Thyroid gland (tissue), 4 donors: ENCODE measurements around the gene MICU2. TPM values are rescaled to one million over a fixed set of nuclear protein-coding genes. Genes with fewer than 3 reads are reported as not detected.
"Not testable (repeated sequence)": the region's sequence is repeated elsewhere in the genome, so short reads cannot be mapped to it uniquely, and the experiment has no call there.

ENCODE experiments used
- DNase-seq, 2 donors: peaks; one replicate each; pipeline ENCODE4 v3.0.0-alpha.2; 2019
- H3K27ac ChIP-seq, 3 donors: fragments of 200-600 bp; sonication (generic); 1 replicate in 2 of 3; 2 replicates in 1 of 3; pipeline ENCODE4 v1.5.1; 2016 to 2019; ENCODE audit warnings: mild to moderate bottlenecking in 1 of 3, moderate library complexity in 1 of 3
- H3K27me3 ChIP-seq: fragments of 200-600 bp; sonication (generic); one replicate; pipeline ENCODE4 v1.5.1; 2019
- H3K36me3 ChIP-seq, 2 donors: fragments of 200-600 bp; sonication (generic); one replicate each; pipeline ENCODE4 v1.5.1; 2016 to 2019
- H3K4me1 ChIP-seq, 2 donors: fragments of 200-600 bp; sonication (generic); one replicate each; pipeline ENCODE4 v1.5.1; 2017 to 2019
- H3K4me3 ChIP-seq, 3 donors: fragments of 200-600 bp; sonication (generic); replicated peaks in 1 of 3; 1 replicate in 2 of 3; 2 replicates in 1 of 3; pipeline ENCODE4 v1.5.1; 2016; ENCODE audit warnings: mild to moderate bottlenecking in 1 of 3
- H3K9me3 ChIP-seq: fragments of 200-600 bp; sonication (generic); one replicate; pipeline ENCODE4 v1.5.1; 2017
- POLR2A ChIP-seq, 2 donors: fragments of 450-650 bp; IDR thresholded peaks; one replicate each; pipeline ENCODE4 v1.6.1; 2017; ENCODE audit warnings: antibody characterized with exemption in 2 of 2, mild to moderate bottlenecking in 2 of 2, moderate library complexity in 1 of 2
- WGBS, 2 donors: methylation state at CpG; one replicate each; pipeline ENCODE4 v1.1.5; 2017; 5-methylcytosine and 5-hydroxymethylcytosine counted together
- intact Hi-C: fragments of 100-400 bp; cut with DNase I; formaldehyde crosslinking; loops from one replicate; pipeline ENCODE4 v1.15.1; 2023
- total RNA-seq, 4 donors: library from RNA; depleted of rRNA; stranded (reverse); fragments of >200 nt; gene quantifications; one replicate each; pipeline ENCODE4 v1.2.3, GENCODE V29; 2016
- TF ChIP-seq, protein P1 (sequence below), 6 experiments: fragments of 200-600 bp in 3 of 6; fragments of 450-650 bp in 3 of 6; sonication (generic) in 3 of 6; IDR thresholded peaks; one replicate each; pipeline ENCODE4 v1.5.1; 2016 to 2019; ENCODE audit warnings: antibody characterized with exemption in 6 of 6, mild to moderate bottlenecking in 2 of 6, inconsistent platforms in 1 of 6, moderate library complexity in 1 of 6

Gene MICU2
- total RNA-seq, 4 donors from 2014 or later, result 55.3 to 127 (median 92.9) TPM

DNA sequence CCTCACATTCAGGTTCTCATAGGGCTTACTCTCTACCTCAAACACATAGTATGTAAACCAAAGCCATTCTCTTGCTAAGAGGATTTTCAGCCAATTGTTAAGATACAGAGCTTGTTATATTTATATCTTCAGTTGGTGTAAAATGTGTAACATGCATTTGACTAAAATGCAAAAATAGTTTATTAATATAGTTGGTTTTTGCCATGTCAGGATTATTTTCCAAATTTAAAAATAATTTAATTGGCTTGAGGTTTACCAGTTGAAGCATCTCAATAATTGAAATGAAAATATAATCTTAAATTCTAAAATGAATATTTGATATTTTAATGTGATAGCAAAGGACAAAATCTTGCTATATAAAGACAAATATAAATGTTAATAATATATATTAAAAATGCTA is 7.2 kb downstream of the MICU2 start:
- Histone ChIP-seq H3K4me1 (peaks cover 0 to 11% of the 10 kb centered on the region in 2 donors), H3K27ac (no peak overlapping the region), H3K36me3 (no peaks in the 10 kb centered on the region), H3K27me3 (no peaks in the 10 kb centered on the region), H3K4me3 (no peak overlapping the region), H3K9me3 (no peaks in the 10 kb centered on the region)
- no peak for DNase-seq
- TF ChIP-seq, protein P1, sequence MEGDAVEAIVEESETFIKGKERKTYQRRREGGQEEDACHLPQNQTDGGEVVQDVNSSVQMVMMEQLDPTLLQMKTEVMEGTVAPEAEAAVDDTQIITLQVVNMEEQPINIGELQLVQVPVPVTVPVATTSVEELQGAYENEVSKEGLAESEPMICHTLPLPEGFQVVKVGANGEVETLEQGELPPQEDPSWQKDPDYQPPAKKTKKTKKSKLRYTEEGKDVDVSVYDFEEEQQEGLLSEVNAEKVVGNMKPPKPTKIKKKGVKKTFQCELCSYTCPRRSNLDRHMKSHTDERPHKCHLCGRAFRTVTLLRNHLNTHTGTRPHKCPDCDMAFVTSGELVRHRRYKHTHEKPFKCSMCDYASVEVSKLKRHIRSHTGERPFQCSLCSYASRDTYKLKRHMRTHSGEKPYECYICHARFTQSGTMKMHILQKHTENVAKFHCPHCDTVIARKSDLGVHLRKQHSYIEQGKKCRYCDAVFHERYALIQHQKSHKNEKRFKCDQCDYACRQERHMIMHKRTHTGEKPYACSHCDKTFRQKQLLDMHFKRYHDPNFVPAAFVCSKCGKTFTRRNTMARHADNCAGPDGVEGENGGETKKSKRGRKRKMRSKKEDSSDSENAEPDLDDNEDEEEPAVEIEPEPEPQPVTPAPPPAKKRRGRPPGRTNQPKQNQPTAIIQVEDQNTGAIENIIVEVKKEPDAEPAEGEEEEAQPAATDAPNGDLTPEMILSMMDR (IDR thresholded peaks at IDR 0.05), result no peak
- no peak for TF ChIP-seq POLR2A (IDR thresholded peaks at IDR 0.05)
- intact Hi-C loops, result no loop called here

DNA sequence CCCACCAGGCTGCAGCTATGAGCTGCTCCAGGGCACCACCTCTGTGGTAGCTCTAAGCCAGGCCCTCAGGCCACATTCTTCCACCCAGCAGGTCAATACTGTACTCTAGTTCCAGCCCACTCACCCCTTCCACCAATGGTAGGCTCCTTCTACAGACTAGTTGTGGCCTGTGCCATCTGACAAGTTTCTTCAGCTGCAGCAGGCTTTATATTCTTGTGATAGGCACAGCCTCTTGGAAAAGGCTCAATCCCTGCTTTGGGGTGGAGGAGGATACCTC is 8.5 kb downstream of the MICU2 start:
- TF ChIP-seq POLR2A (IDR thresholded peaks at IDR 0.05), result no peak
- TF ChIP-seq, protein P1 (IDR thresholded peaks at IDR 0.05), result no peak
- intact Hi-C loops, result no loop called here
- no peaks in the 10 kb centered on the region for H3K36me3 ChIP-seq
- no peaks in the 10 kb centered on the region for H3K9me3 ChIP-seq
- H3K27ac ChIP-seq, result no peak overlapping the region
- H3K27me3 ChIP-seq, result no peaks in the 10 kb centered on the region
- H3K4me1 ChIP-seq, result peaks cover 0 to 11% of the 10 kb centered on the region in 2 donors
- no peak for DNase-seq
- H3K4me3 ChIP-seq, result no peak overlapping the region

DNA sequence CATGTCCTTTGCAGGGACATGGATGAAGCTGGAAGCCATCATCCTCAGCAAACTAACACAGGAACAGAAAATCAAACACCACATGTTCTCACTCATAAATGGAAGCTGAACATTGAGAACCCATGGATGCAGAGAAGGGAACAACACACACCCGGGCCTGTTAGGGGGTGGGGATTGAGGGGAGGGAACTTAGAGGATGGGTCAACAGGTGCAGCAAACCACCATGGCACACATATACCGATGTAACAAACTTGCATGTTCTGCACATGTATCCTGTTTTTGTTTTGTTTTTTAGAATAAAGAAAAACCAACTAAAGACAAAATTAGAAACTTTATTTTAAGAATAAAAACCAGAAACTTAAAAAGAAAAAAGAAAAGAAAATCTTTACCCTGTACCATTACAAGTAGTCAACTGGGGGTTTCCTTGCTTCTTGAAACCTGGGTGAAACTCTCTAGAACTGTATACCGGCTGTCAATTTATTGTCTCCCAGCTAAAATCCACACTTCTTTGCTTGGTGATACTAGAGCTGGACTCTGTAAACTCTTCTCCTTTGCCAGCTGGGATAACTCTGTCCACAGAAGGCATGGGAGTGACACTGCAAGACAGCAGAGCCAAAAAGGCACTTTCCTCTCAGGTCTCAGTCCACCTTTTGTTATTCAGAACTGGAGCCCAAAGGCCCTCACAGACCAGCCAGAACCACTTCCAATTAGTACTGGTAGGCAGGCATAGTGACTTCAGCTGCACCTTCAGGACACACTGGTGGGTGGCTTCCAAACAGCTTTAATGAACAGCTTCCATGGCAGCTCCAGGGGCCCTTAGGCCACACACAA is 9.0 kb downstream of the MICU2 start:
- Histone ChIP-seq H3K4me3 (no peak overlapping the region), H3K9me3 (no peaks in the 10 kb centered on the region), H3K27ac (no peak overlapping the region), H3K4me1 (peaks cover 0 to 11% of the 10 kb centered on the region in 2 donors), H3K36me3 (no peaks in the 10 kb centered on the region), H3K27me3 (no peaks in the 10 kb centered on the region)
- DNase-seq, result no peak
- 62 to 95% methylated on average over 3 of the region's 3 CpGs for WGBS, 2 donors
- TF ChIP-seq, protein P1 (IDR thresholded peaks at IDR 0.05), result no peak
- no peak for TF ChIP-seq POLR2A (IDR thresholded peaks at IDR 0.05)
- intact Hi-C loops, result no loop called here

DNA sequence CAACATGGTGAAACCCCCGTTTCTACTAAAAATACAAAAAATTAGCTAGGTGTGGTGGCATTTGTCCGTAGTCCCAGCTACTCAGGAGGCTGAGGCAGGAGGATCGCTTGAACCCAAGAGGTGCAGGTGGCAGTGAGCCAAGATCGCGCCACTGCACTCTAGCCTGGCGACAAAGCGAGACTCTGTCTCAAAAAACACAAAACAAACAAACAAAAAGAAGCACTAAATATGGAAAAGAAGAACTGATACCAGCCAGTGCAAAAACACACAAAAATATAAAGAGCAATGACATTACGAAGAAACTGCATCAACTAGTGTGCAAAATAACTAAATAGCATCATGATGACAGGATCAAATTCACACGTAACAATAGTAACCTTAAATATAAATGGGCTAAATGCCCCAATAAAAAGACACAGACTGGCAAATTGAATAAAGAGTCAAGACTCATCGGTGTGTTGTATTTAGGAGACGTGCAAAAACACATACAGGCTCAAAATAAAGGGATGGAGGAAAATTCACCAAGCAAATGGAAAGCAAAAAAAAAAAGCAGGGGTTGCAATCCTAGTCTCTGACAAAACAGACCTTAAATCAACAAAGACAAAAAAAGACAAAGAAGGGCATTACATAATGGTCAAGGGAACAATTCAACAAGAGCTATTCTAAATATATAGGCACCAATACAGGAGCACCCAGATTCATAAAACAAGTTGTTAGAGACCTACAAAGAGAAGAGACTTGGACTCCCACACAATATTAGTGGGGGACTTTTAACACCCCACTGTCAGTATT is 13.1 kb downstream of the MICU2 start:
- intact Hi-C loops, DNase-seq, H3K27ac ChIP-seq, H3K4me1 ChIP-seq, H3K36me3 ChIP-seq, H3K9me3 ChIP-seq, H3K4me3 ChIP-seq, H3K27me3 ChIP-seq: not testable (repeated sequence)
- WGBS, 2 donors, result 93 to 96% methylated on average over 11 of the region's 11 CpGs

DNA sequence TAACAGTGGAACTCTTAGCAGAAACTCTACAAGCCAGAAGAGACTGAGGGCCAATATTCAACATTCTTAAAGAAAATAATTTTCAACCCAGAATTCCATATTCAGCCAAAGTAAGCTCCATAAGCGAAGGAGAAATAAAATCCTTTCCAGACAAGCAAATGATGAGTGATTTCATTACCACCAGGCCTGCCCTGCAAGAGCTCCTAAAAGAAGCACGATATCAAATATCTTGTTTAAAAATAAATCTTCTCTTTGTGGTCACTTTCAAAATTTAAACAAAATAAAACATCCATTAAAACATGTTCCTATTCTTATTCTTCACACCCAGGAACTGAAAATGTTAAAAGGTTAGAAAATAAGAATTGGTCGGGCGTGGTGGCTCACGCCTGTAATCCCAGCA is 13.7 kb downstream of the MICU2 start:
- Histone ChIP-seq H3K27me3 (no peaks in the 10 kb centered on the region), H3K4me3 (no peak overlapping the region), H3K27ac (no peak overlapping the region), H3K9me3 (no peaks in the 10 kb centered on the region), H3K4me1 (peaks cover 0 to 2% of the 10 kb centered on the region in 2 donors), H3K36me3 (no peaks in the 10 kb centered on the region)
- no peak for TF ChIP-seq POLR2A (IDR thresholded peaks at IDR 0.05)
- TF ChIP-seq, protein P1 (IDR thresholded peaks at IDR 0.05), result no peak
- intact Hi-C loops, result no loop called here
- DNase-seq, result no peak
- 94 to 97% methylated on average over 5 of the region's 5 CpGs for WGBS, 2 donors

DNA sequence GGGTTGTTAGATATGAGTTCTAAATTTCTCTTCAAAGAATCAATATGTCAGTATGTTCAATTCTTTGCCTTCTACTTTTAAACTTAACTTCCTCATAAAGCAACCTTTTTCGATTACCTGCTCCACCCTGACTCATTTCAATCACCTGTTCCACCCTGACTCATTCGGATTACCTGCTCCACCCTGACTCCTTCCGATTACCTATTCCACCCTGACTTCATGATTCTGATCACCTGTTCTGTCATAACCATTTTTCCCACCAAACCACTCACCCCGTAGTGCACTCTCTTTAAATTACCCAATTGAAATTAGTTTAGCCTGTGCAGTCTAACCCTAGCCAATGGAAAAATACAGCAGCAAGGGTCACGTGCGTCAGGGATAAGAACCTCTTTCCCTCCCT is 14.5 kb downstream of the MICU2 start:
- H3K27ac ChIP-seq, H3K4me3 ChIP-seq, H3K9me3 ChIP-seq, H3K36me3 ChIP-seq, intact Hi-C loops, H3K4me1 ChIP-seq, H3K27me3 ChIP-seq, DNase-seq: not testable (repeated sequence)
- WGBS, 2 donors, result 95 to 97% methylated on average over 6 of the region's 6 CpGs

DNA sequence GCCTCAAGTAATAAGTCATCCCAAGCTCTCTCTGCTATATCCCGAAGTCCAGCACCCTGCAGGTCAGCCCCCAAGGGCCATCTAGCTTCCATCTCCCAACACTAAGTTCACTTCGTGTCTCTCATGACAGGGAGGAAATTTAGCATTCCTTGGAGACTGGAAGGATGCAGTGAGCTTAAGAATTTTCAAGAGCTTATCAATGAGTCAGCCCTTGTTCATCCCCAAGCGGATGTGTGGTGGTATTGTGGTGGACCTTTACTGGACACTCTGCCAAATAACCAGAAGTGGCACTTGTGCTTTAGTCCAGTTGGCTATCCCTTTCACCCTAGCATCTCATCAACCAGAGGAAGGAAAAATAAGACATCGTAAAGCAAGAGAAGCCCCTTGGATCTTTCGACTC is 15.6 kb downstream of the MICU2 start:
- H3K4me1 ChIP-seq, H3K4me3 ChIP-seq, H3K9me3 ChIP-seq, H3K36me3 ChIP-seq, DNase-seq, H3K27me3 ChIP-seq, H3K27ac ChIP-seq, intact Hi-C loops: not testable (repeated sequence)
- 81 to 92% methylated on average over 5 of the region's 5 CpGs for WGBS, 2 donors
